HG03064 (cell line): ENCODE data around the gene CXCL16.

Experiments used
- ATAC-seq: cut with Tn5 transposase; IDR thresholded peaks from one replicate; pipeline ENCODE4 v1.9.1; 2021; ENCODE audit warnings: low read depth; ENCODE audit not compliant: unreplicated experiment

The CXCL16 gene

GRCh38 chr17:4739122-4740024, at the start of gene CXCL16, which contains the start of gene ZMYND15:
TSS of gene CXCL16 (minus strand) at chr17:4739928. CDS start at chr17:4739339, 589 bp downstream.
TSS of gene ZMYND15 (plus strand) at chr17:4739833. CDS start at chr17:4740549, 716 bp downstream.
- ATAC-seq, result no peak

- ATAC-seq, result no peak
Measured at GRCh38 chr17:4788807-4789700, 49.3 kb upstream of the CXCL16 start, which contains the start of gene GLTPD2. TSS of gene GLTPD2 (plus strand) at chr17:4788964. CDS start at chr17:4789012, 48 bp downstream.

GRCh38 chr17:4788159-4788806, 48.6 kb upstream of the CXCL16 start:
- no peak for ATAC-seq

GRCh38 chr17:4786516-4786915, 46.8 kb upstream of the CXCL16 start:
- ATAC-seq, result no peak

GRCh38 chr17:4786106-4786511, 46.4 kb upstream of the CXCL16 start, which contains the start of gene VMO1:
TSS of gene VMO1 (minus strand) at chr17:4786364. CDS start at chr17:4786352, 12 bp downstream.
- ATAC-seq, result no peak

- no peak for ATAC-seq
Measured at GRCh38 chr17:4785311-4786105, 45.8 kb upstream of the CXCL16 start.

- no peak for ATAC-seq
Measured at GRCh38 chr17:4782652-4783051, 42.9 kb upstream of the CXCL16 start.

- no peak for ATAC-seq
Measured at GRCh38 chr17:4780325-4780955, 40.7 kb upstream of the CXCL16 start.

- ATAC-seq, result no peak
Measured at GRCh38 chr17:4777969-4778760, 38.4 kb upstream of the CXCL16 start.

- no peak for ATAC-seq
Measured at GRCh38 chr17:4772235-4772613, 32.5 kb upstream of the CXCL16 start.

- ATAC-seq, result no peak
Measured at GRCh38 chr17:4771519-4772234, 31.9 kb upstream of the CXCL16 start, which contains the start of gene TM4SF5. TSS of gene TM4SF5 (plus strand) at chr17:4771886. CDS start at chr17:4771923, 37 bp downstream.

- no peak for ATAC-seq
Measured at GRCh38 chr17:4769628-4770027, 29.9 kb upstream of the CXCL16 start.

- no peak for ATAC-seq
Measured at GRCh38 chr17:4768298-4768697, 28.6 kb upstream of the CXCL16 start.

- ATAC-seq, result no peak
Measured at GRCh38 chr17:4766723-4767122, 27.0 kb upstream of the CXCL16 start.

GRCh38 chr17:4766201-4766600, 26.5 kb upstream of the CXCL16 start:
- no peak for ATAC-seq

- ATAC-seq, result no peak
Measured at GRCh38 chr17:4764595-4764994, 24.9 kb upstream of the CXCL16 start.

- ATAC-seq, result no peak
Measured at GRCh38 chr17:4759776-4760236, 20.1 kb upstream of the CXCL16 start.

- no peak for ATAC-seq
Measured at GRCh38 chr17:4753392-4753791, 13.7 kb upstream of the CXCL16 start.
